Heart right ventricle (tissue), 16 donors: Measurements from ENCODE around the gene MACO1. TPM values are rescaled to one million over a fixed set of nuclear protein-coding genes. Genes with fewer than 3 reads are reported as not detected.

Source experiments
- ATAC-seq, 8 donors: fragments of 200-7000 bp; cut with Tn5 transposase; one replicate each; pipeline ENCODE4 v1.9.1; 2020; ENCODE audit warnings: mild to moderate bottlenecking in 8 of 8, moderate library complexity in 8 of 8, moderate number of reproducible peaks in 1 of 8
- DNase-seq, 2 donors: peaks; one replicate each; pipeline ENCODE4 v3.0.0-alpha.2; 2020
- H3K27ac ChIP-seq, 10 donors: fragments of 200-600 bp; sonication (generic) in 2 of 10; one replicate each; pipeline versions ENCODE4 v1.5.0 to v1.8.0; 2020 to 2022; ENCODE audit warnings: mild to moderate bottlenecking in 3 of 10
- H3K27me3 ChIP-seq, 7 donors: fragments of 200-600 bp; one replicate each; pipeline ENCODE4 v1.8.0; 2021 to 2022; ENCODE audit warnings: mild to moderate bottlenecking in 2 of 7
- H3K36me3 ChIP-seq, 9 donors: fragments of 200-600 bp; sonication (generic) in 1 of 9; one replicate each; pipeline versions ENCODE4 v1.5.0 to v1.8.0; 2020 to 2022; ENCODE audit warnings: mild to moderate bottlenecking in 2 of 9
- H3K4me1 ChIP-seq, 9 donors: fragments of 200-600 bp; sonication (generic) in 1 of 9; one replicate each; pipeline versions ENCODE4 v1.5.0 to v1.8.0; 2020 to 2022; ENCODE audit warnings: mild to moderate bottlenecking in 4 of 9
- H3K4me3 ChIP-seq, 10 donors: fragments of 200-600 bp; sonication (generic) in 2 of 10; one replicate each; pipeline versions ENCODE4 v1.5.0 to v1.8.0; 2020 to 2022; ENCODE audit warnings: mild to moderate bottlenecking in 7 of 10, moderate library complexity in 2 of 10
- H3K9me3 ChIP-seq, 11 donors: fragments of 200-600 bp in 10 of 11; sonication (generic) in 2 of 11; one replicate each; pipeline versions ENCODE4 v1.5.0 to v1.8.0; 2013 to 2022; ENCODE audit warnings: mild to moderate bottlenecking in 2 of 11, control low read depth in 1 of 11, moderate library complexity in 1 of 11
- WGBS, 2 donors: extraction: QIAGEN DNeasy Blood & Tissue Kit; methylation state at CpG; one replicate each; pipeline ENCODE4 v1.1.7; 2013; ENCODE audit warnings: inconsistent platforms in 1 of 2; 5-methylcytosine and 5-hydroxymethylcytosine counted together
- intact Hi-C, 10 donors: fragments of 100-400 bp; cut with DNase I; formaldehyde crosslinking; loops; one replicate each; pipeline versions ENCODE4 v1.11.1 to v1.14.2; 2022
- polyA plus RNA-seq, 2 donors: library from polyadenylated mRNA; stranded (reverse); fragments of 200-250 nt; gene quantifications; one replicate each; pipeline ENCODE4 v1.2.3, GENCODE V29; 2013
- total RNA-seq, 10 donors: library from RNA; stranded (reverse); fragmentation: NEBNext Ultra II Directional in 3 of 10; extraction: Animal tissue kit (Norgen Biotek cat#: 25700) in 3 of 10; gene quantifications; one replicate each; pipeline versions ENCODE4 v1.2.1 to v1.2.4, GENCODE V29; 2021 to 2023
- TF ChIP-seq, protein P1 (sequence below), 9 donors: fragments of 200-600 bp; sonication (generic) in 2 of 9; IDR thresholded peaks; one replicate each; pipeline versions ENCODE4 v1.5.0 to v1.8.0; 2021 to 2022; ENCODE audit warnings: antibody characterized with exemption in 9 of 9, mild to moderate bottlenecking in 5 of 9, moderate library complexity in 1 of 9
- donor health status: Arrhythmogenic right ventricular cardiomyopathy.
- donor health status: ischemic (EF 13 %, LVEDD 7.1; RV severe dilation, severe dysfunction).
- donor health status: healthy with polysubstance abuse.
- donor health status: DM: no; HTN: yes; CAD: no.
- donor health status: DM: no; HTN: no; CAD: no.
- donor health status: ischemic (EF 25% LVEDD 6.9; RV normal size, moderate dysfunction).
- donor health status: ischemic (EF 25% LVEDD 5.7; RV mildly dilated, moderate dysfunction).
- donor health status: healthy.
- donor health status: DM: yes; HTN: yes; CAD: no.
- donor health status: Ischemic cardiomyopathy.
- donor health status: ischemic (EF 35%, LVEDD 5.7; RV mildly dilated, moderate dysfunction).
- donor health status: nonischemic (EF 11% LVEDD 7.7; RV severe dilation, severe dysfunction).
- donor health status: DM: yes; HTN: yes; CAD: no.
- donor health status: PGD.
- donor health status: ischemic (EF 29% LVEDD 5.4; RV normal size, mild dysfunction).
- donor health status: nonischemic (EF 23%, LVEDD 6.1; RV moderate dilation, normal function).

MACO1 gene
- total and polyA plus RNA-seq, 12 donors, result 8.7 to 15.5 (median 13.2) TPM

- WGBS, 2 donors, result 85 to 93% methylated on average over 5 of the region's 5 CpGs
- DNase-seq (no peak), ATAC-seq (no peak)
Measured at GRCh38 chr1:25519624-25520023, 88.9 kb downstream of the MACO1 start.

DNA sequence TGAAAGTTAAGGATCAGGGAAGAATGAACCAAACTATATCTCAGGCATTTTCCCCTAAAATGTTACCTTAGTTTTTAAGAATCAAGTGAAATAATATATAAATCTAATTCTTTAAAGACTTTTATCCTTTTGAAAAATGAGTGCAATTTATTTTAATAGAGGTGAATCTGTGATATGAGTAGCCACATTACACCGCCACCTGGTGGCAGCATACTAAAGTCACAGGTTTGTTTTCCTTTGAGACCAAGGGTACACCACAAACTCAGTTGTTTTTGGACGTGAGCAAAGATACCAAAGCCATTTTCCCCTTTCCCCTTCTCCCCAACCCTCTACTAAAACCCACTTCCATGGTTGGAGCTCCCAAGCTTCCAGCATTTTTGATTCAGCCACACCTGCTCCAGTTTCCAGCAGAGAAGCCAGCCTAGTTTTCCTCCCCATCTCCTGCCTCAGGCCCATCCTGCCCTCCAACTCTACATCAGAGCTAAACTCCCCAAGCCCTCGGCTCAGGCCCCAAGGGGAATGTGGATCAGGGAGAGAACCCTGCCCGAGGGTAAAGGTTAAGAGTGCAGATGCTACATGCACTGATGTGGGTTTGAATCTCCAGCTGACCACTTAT, 89.9 kb downstream of the MACO1 start:
- intact Hi-C loops, result loop anchor here in 7 of 10 donors (5.0 to 10.0 kb wide), 4 partner anchors 96 to 284 kb away; partner anchors contain the start of genes RHCE (in 1 of the 7) and SELENON (in 1 of the 7)
- peaks cover 0 to 3% (median 0%) of the 10 kb centered on the region in 7 donors for H3K27me3 ChIP-seq
- H3K4me3 ChIP-seq, result no peak overlapping the region
- peaks cover 0 to 6% (median 0%) of the 10 kb centered on the region in 9 donors for H3K4me1 ChIP-seq
- peak in 2 of 8 donors; percentile 37 to 51 for ATAC-seq
- no peak overlapping the region for H3K27ac ChIP-seq
- DNase-seq, result peak; percentile 44 to 62
- TF ChIP-seq, protein P1, sequence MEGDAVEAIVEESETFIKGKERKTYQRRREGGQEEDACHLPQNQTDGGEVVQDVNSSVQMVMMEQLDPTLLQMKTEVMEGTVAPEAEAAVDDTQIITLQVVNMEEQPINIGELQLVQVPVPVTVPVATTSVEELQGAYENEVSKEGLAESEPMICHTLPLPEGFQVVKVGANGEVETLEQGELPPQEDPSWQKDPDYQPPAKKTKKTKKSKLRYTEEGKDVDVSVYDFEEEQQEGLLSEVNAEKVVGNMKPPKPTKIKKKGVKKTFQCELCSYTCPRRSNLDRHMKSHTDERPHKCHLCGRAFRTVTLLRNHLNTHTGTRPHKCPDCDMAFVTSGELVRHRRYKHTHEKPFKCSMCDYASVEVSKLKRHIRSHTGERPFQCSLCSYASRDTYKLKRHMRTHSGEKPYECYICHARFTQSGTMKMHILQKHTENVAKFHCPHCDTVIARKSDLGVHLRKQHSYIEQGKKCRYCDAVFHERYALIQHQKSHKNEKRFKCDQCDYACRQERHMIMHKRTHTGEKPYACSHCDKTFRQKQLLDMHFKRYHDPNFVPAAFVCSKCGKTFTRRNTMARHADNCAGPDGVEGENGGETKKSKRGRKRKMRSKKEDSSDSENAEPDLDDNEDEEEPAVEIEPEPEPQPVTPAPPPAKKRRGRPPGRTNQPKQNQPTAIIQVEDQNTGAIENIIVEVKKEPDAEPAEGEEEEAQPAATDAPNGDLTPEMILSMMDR (IDR thresholded peaks at IDR 0.05), result peak; percentile 66 to 90 (median 84)
- no peaks in the 10 kb centered on the region for H3K36me3 ChIP-seq
- WGBS, 2 donors, result 10 to 13% methylated on average over 4 of the region's 4 CpGs
- H3K9me3 ChIP-seq, result peaks cover 0 to 5% (median 0%) of the 10 kb centered on the region in 11 donors

More at GRCh38 chr1:25519624-25520023, 88.9 kb downstream of the MACO1 start:
- Histone ChIP-seq H3K27ac (no peak overlapping the region), H3K4me3 (no peak overlapping the region), H3K9me3 (no peaks in the 10 kb centered on the region), H3K27me3 (no peaks in the 10 kb centered on the region), H3K36me3 (no peaks in the 10 kb centered on the region), H3K4me1 (peaks cover 0 to 5% (median 0%) of the 10 kb centered on the region in 9 donors)
- TF ChIP-seq, protein P1 (IDR thresholded peaks at IDR 0.05), result no peak
- intact Hi-C loops, result loop anchor here in 9 of 10 donors (5.0 to 10.0 kb wide), 5 partner anchors 95 to 295 kb away; partner anchors contain the start of genes MTFR1L (in 1 of the 9), RHCE (in 1 of the 9) and SELENON (in 1 of the 9)

- TF ChIP-seq, protein P1 (IDR thresholded peaks at IDR 0.05), result no peak
- 69 to 80% methylated on average over 5 of the region's 5 CpGs for whole genome bisulfite sequencing, 2 donors
- intact Hi-C loops, result loop anchor here in 8 of 10 donors (2.0 to 10.0 kb wide), 5 partner anchors 97 to 283 kb away; partner anchors contain the start of genes RHCE (in 1 of the 8) and SELENON (in 1 of the 8)
- DNase-seq (no peak), ATAC-seq (no peak)
- Histone ChIP-seq H3K27ac (no peak overlapping the region), H3K27me3 (peaks cover 0 to 6% (median 0%) of the 10 kb centered on the region in 7 donors), H3K36me3 (no peaks in the 10 kb centered on the region), H3K4me3 (no peak overlapping the region), H3K9me3 (peaks cover 0 to 7% (median 0%) of the 10 kb centered on the region in 11 donors), H3K4me1 (peaks cover 0 to 6% (median 0%) of the 10 kb centered on the region in 9 donors)
Measured at GRCh38 chr1:25522031-25522655, 91.4 kb downstream of the MACO1 start.

GRCh38 chr1:25523542-25523941, 92.8 kb downstream of the MACO1 start:
- no peak overlapping the region for H3K27ac ChIP-seq
- H3K27me3 ChIP-seq, result peaks cover 0 to 6% (median 0%) of the 10 kb centered on the region in 7 donors
- H3K4me1 ChIP-seq, result peaks cover 0 to 6% (median 0%) of the 10 kb centered on the region in 9 donors
- H3K9me3 ChIP-seq, result peaks cover 0 to 7% (median 0%) of the 10 kb centered on the region in 11 donors
- WGBS, 2 donors, result 74 to 82% methylated on average over 10 of the region's 10 CpGs
- TF ChIP-seq, protein P1 (IDR thresholded peaks at IDR 0.05), result peak in 4 of 9 donors; percentile 13 to 41 (median 26)
- intact Hi-C loops, result loop anchor here in 8 of 10 donors (2.0 to 10.0 kb wide), 5 partner anchors 99 to 281 kb away; partner anchors contain the start of genes RHCE (in 1 of the 8) and SELENON (in 1 of the 8)
- H3K36me3 ChIP-seq, result no peaks in the 10 kb centered on the region
- ATAC-seq (peak in 2 of 8 donors; percentile 37 to 52), DNase-seq (no peak)
- H3K4me3 ChIP-seq, result no peak overlapping the region
